HCT116 (cell line): ENCODE data around the gene RCL1. TPM values are rescaled to one million over a fixed set of nuclear protein-coding genes. Genes with fewer than 3 reads are reported as not detected.
A peak's percentile ranks its signal among the peaks of the same experiment; 100 is the strongest.

Source experiments
- ATAC-seq: fragments of 200-7000 bp; cut with Tn5 transposase; 2 replicates; pipeline ENCODE4 v1.9.1; 2020; ENCODE audit warnings: mild to moderate bottlenecking, moderate library complexity
- BruUV-seq: library from RNA; stranded (reverse); fragments of 400-500 nt; replicated peaks from 2 replicates; lab custom pipeline; 2021; lab: Mats Ljungman, UMichigan
- CTCF ChIA-PET: fragments of 300-600 bp; sonication (Branson Sonifier 250); formaldehyde crosslinking; loops from one replicate; lab custom pipeline; 2021; ENCODE audit warnings: antibody characterized with exemption; lab: Charles Lee
- POLR2A ChIA-PET: fragments of 300-600, 350-600 bp; sonication (Branson Sonifier 250); formaldehyde crosslinking; loops from one replicate; lab custom pipeline; 2021; ENCODE audit warnings: antibody characterized with exemption; lab: Charles Lee
- RAD21 ChIA-PET, 2 experiments: fragments of 300-600 bp; sonication (Branson Sonifier 250); formaldehyde crosslinking; loops; one replicate each; lab custom pipeline; 2023; ENCODE audit warnings: low total read pairs in 2 of 2; ENCODE audit not compliant: uncharacterized antibody in 2 of 2, unreplicated experiment in 2 of 2, low non-redundant PET in 1 of 2; lab: Charles Lee
- DNase-seq: peaks from one replicate; pipeline ENCODE4 v3.0.0-alpha.2; 2010; ENCODE audit warnings: low read depth, low spot score
- H2AFZ ChIP-seq: fragments of 200-600 bp; shearing (Covaris generic), sonication (generic); 2 replicates; pipeline ENCODE4 v1.6.1; 2017; ENCODE audit warnings: low read depth, mixed run types, mixed read lengths, antibody characterized with exemption, low read length; ENCODE audit not compliant: poor library complexity, severe bottlenecking
- H3K27ac ChIP-seq: 2 replicates; pipeline ENCODE4 v1.5.1; 2012; ENCODE audit warnings: low read depth, low read length
- H3K27me3 ChIP-seq: fragments of 200-600 bp; sonication (generic); 2 replicates; pipeline ENCODE4 v1.6.1; 2016; ENCODE audit warnings: mixed run types, low read length, mixed read lengths; ENCODE audit not compliant: insufficient read depth
- H3K36me3 ChIP-seq, 2 experiments: fragments of 200-500 bp in 1 of 2; fragments of 200-600 bp in 1 of 2; sonication (Bioruptor generic) in 1 of 2; sonication (generic) in 1 of 2; 2 replicates each; pipeline versions ENCODE4 v1.5.1 to v1.6.1; 2014 to 2016; ENCODE audit warnings: low read length in 2 of 2, inconsistent platforms in 1 of 2, mixed read lengths in 1 of 2, mixed run types in 1 of 2; ENCODE audit not compliant: insufficient read depth in 2 of 2, control insufficient read depth in 1 of 2
- H3K4me1 ChIP-seq, 2 experiments: fragments of 200-600 bp in 1 of 2; sonication (generic) in 1 of 2; 2 replicates each; pipeline versions ENCODE4 v1.5.1 to v1.6.1; 2012 to 2017; ENCODE audit warnings: low read length in 2 of 2, inconsistent platforms in 1 of 2, mild to moderate bottlenecking in 1 of 2, mixed read lengths in 1 of 2, mixed run types in 1 of 2, moderate library complexity in 1 of 2; ENCODE audit not compliant: insufficient read depth in 2 of 2, control insufficient read depth in 1 of 2
- H3K4me2 ChIP-seq: fragments of 200-600 bp; sonication (generic); 2 replicates; pipeline ENCODE4 v1.6.1; 2017; ENCODE audit warnings: mixed run types, low read length, mixed read lengths
- H3K4me3 ChIP-seq, 2 experiments: fragments of 200-600 bp in 1 of 2; sonication (generic) in 1 of 2; replicated peaks in 1 of 2; 2 replicates each; pipeline ENCODE4 v1.5.1; 2011 to 2016; ENCODE audit warnings: low read length in 2 of 2, control low read depth in 1 of 2, low read depth in 1 of 2, mild to moderate bottlenecking in 1 of 2, mixed read lengths in 1 of 2, mixed run types in 1 of 2
- H3K79me2 ChIP-seq: fragments of 200-600 bp; sonication (generic); 2 replicates; pipeline ENCODE4 v1.6.1; 2017; ENCODE audit warnings: mild to moderate bottlenecking, mixed run types, low read length, moderate library complexity, mixed read lengths; ENCODE audit not compliant: insufficient read depth
- H3K9ac ChIP-seq: fragments of 200-600 bp; sonication (generic); 2 replicates; pipeline ENCODE4 v1.6.1; 2016; ENCODE audit warnings: low read length, mixed read lengths
- H3K9me2 ChIP-seq: fragments of 200-600 bp; sonication (generic), shearing (Covaris generic); 2 replicates; pipeline ENCODE4 v1.6.1; 2017; ENCODE audit warnings: mixed run types, mild to moderate bottlenecking, moderate library complexity; ENCODE audit not compliant: insufficient read depth
- H3K9me3 ChIP-seq, 2 experiments: fragments of 200-500 bp in 1 of 2; fragments of 200-600 bp in 1 of 2; sonication (Bioruptor generic) in 1 of 2; sonication (generic) in 1 of 2; 2 replicates each; pipeline ENCODE4 v1.6.1; 2014 to 2017; ENCODE audit warnings: low read length in 2 of 2, mixed read lengths in 2 of 2, inconsistent platforms in 1 of 2, low read depth in 1 of 2, mild to moderate bottlenecking in 1 of 2, mixed run types in 1 of 2, moderate library complexity in 1 of 2; ENCODE audit not compliant: control insufficient read depth in 1 of 2, insufficient read depth in 1 of 2
- H4K20me1 ChIP-seq: fragments of 200-600 bp; sonication (generic), shearing (Covaris generic); 2 replicates; pipeline ENCODE4 v1.6.1; 2017; ENCODE audit warnings: mixed run types, mild to moderate bottlenecking, moderate library complexity; ENCODE audit not compliant: insufficient read depth
- CBX3 ChIP-seq: IDR thresholded peaks from 2 replicates; pipeline ENCODE4 v1.6.1; 2012; ENCODE audit warnings: low read depth
- CEBPB ChIP-seq: IDR thresholded peaks from 2 replicates; pipeline ENCODE4 v1.6.1; 2012; ENCODE audit warnings: low read depth
- CTCF ChIP-seq, 3 experiments: fragments of 200-600 bp in 1 of 3; sonication (generic) in 1 of 3; IDR thresholded peaks in 2 of 3; conservative IDR thresholded peaks in 1 of 3; 2 replicates each; pipeline ENCODE4 v1.5.1; 2012 to 2017; ENCODE audit warnings: low read depth in 2 of 3, low read length in 2 of 3, antibody characterized with exemption in 1 of 3, borderline replicate concordance in 1 of 3, control low read depth in 1 of 3, mild to moderate bottlenecking in 1 of 3, mixed read lengths in 1 of 3, mixed run types in 1 of 3, moderate library complexity in 1 of 3; ENCODE audit not compliant: insufficient read depth in 1 of 3
- EGR1 ChIP-seq: IDR thresholded peaks from 2 replicates; pipeline ENCODE4 v1.6.1; 2012; ENCODE audit warnings: low read depth
- ELF1 ChIP-seq: IDR thresholded peaks from 2 replicates; pipeline ENCODE4 v1.6.1; 2012; ENCODE audit warnings: low read depth, borderline replicate concordance
- EZH2 ChIP-seq: fragments of 200-600 bp; sonication (generic); IDR thresholded peaks from 2 replicates; pipeline ENCODE4 v1.6.1; 2017; ENCODE audit warnings: antibody characterized with exemption, mixed run types
- EZH2phosphoT487 ChIP-seq: fragments of 200-600 bp; IDR thresholded peaks from 2 replicates; pipeline ENCODE4 v1.6.1; 2018; ENCODE audit warnings: antibody characterized with exemption, borderline replicate concordance
- FOSL1 ChIP-seq: IDR thresholded peaks from 2 replicates; pipeline ENCODE4 v1.6.1; 2012; ENCODE audit warnings: low read depth
- JUND ChIP-seq: IDR thresholded peaks from 2 replicates; pipeline ENCODE4 v1.6.1; 2012
- POLR2A ChIP-seq: IDR thresholded peaks from 2 replicates; pipeline ENCODE4 v1.7.0; 2011; ENCODE audit warnings: borderline replicate concordance; ENCODE audit not compliant: insufficient read depth, insufficient read length; ENCODE audit errors: extremely low read depth
- POLR2AphosphoS5 ChIP-seq: IDR thresholded peaks from 2 replicates; pipeline ENCODE4 v1.6.1; 2011; ENCODE audit warnings: mild to moderate bottlenecking, low read depth, low read length, moderate library complexity
- RAD21 ChIP-seq: IDR thresholded peaks from 2 replicates; pipeline ENCODE4 v1.6.1; 2012; ENCODE audit warnings: low read depth, mild to moderate bottlenecking
- SIN3A ChIP-seq: IDR thresholded peaks from 2 replicates; pipeline ENCODE4 v1.6.1; 2012; ENCODE audit warnings: low read depth
- SP1 ChIP-seq: IDR thresholded peaks from 2 replicates; pipeline ENCODE4 v1.6.1; 2012; ENCODE audit warnings: low read depth
- SRF ChIP-seq: IDR thresholded peaks from 2 replicates; pipeline ENCODE4 v1.6.1; 2012; ENCODE audit warnings: low read depth
- TCF7L2 ChIP-seq: IDR thresholded peaks from 2 replicates; pipeline ENCODE4 v1.7.0; 2011; ENCODE audit warnings: borderline replicate concordance, inconsistent platforms; ENCODE audit not compliant: insufficient read depth, insufficient read length; ENCODE audit errors: extremely low read depth
- ZFX ChIP-seq: fragments of 450-650 bp; IDR thresholded peaks from 2 replicates; pipeline ENCODE4 v1.6.1; 2017
- ZNF274 ChIP-seq: fragments of 200-500 bp; sonication (Bioruptor generic); IDR thresholded peaks from 2 replicates; pipeline ENCODE4 v1.6.1; 2014; ENCODE audit warnings: mild to moderate bottlenecking, low read depth, low read length, inconsistent platforms
- intact Hi-C: fragments of 100-400 bp; cut with micrococcal nuclease; formaldehyde crosslinking; loops from 2 replicates; pipeline ENCODE4 v1.10.0; 2022
- total RNA-seq: library from RNA; stranded (reverse); gene quantifications from one replicate; pipeline ENCODE4 v1.2.1, GENCODE V29; 2021; ENCODE audit not compliant: unreplicated experiment

The RCL1 gene
- total RNA-seq, 1 experiment from 2014 or later, result 29.9 TPM

GRCh38 chr9:4796988-4797853, 4.5 kb downstream of the RCL1 start:
- POLR2A ChIA-PET, result no interaction called here
- H3K4me2 ChIP-seq, result no peak overlapping the region
- no peaks in the 10 kb centered on the region for H3K9me2 ChIP-seq
- H3K36me3 ChIP-seq, result no peaks in the 10 kb centered on the region
- CTCF ChIA-PET, result interaction anchor here (0.8 kb wide), 1 partner anchor 12 kb away, joined by 3 read pairs; no protein-coding TSS in a partner anchor
- no peak overlapping the region for H3K27ac ChIP-seq
- H3K9ac ChIP-seq, result no peak overlapping the region
- BruUV-seq, result no TSS peak
- RAD21 ChIA-PET, result no interaction called here
- intact Hi-C loops, result no loop called here
- H2AFZ ChIP-seq, result no peak overlapping the region
- no peak for ATAC-seq
- no peaks in the 10 kb centered on the region for H3K9me3 ChIP-seq
- TF ChIP-seq CEBPB, result no peak
- no peak for TF ChIP-seq ZNF274
- TF ChIP-seq CTCF (IDR thresholded peaks at IDR 0.05 in 2 of 3, conservative IDR thresholded peaks at IDR 0.05 in 1 of 3; ENCODE audit: borderline replicate concordance in 1 of 3, insufficient read depth in 1 of 3, low read depth in 2 of 3, low read length in 2 of 3), result peak; percentile 36 to 90 (median 79); a peak in 5 of 6 replicates
- no peak for TF ChIP-seq CBX3
- TF ChIP-seq SP1, result peak; percentile 12; the same call in 1 of the 2 replicates
- TF ChIP-seq POLR2AphosphoS5, result no peak
- TF ChIP-seq ELF1, result no peak
- no peak for TF ChIP-seq SRF
- TF ChIP-seq FOSL1, result no peak
- TF ChIP-seq TCF7L2, result no peak
- no peak for TF ChIP-seq JUND
- TF ChIP-seq ZFX, result no peak
- no peak for TF ChIP-seq EGR1
- TF ChIP-seq SIN3A, result no peak
- no peak for TF ChIP-seq EZH2phosphoT487
- no peak for TF ChIP-seq EZH2
- TF ChIP-seq RAD21, result peak; percentile 47
- no peak for TF ChIP-seq POLR2A
- TF ChIP-seq, all 23 proteins: peak for 3
- Histone ChIP-seq H3K4me3 (no peak overlapping the region), H3K79me2 (peaks cover 93% of the 10 kb centered on the region), H4K20me1 (peaks cover 14% of the 10 kb centered on the region; the same call in 1 of the 2 replicates), H3K27me3 (no peaks in the 10 kb centered on the region), H3K4me1 (peaks cover 5 to 16% of the 10 kb centered on the region in 2 experiments; a peak in 2 of 4 replicates)
- DNase-seq, result peak; percentile 38
